Astrocyte (in vitro differentiated cells and primary cell): ENCODE data around the gene MACC1.

Source experiments
- CTCF ChIP-seq: IDR thresholded peaks from 2 replicates; pipeline ENCODE4 v1.5.1; 2011; ENCODE audit warnings: low read depth, mild to moderate bottlenecking, inconsistent platforms, low read length, moderate library complexity; ENCODE audit not compliant: insufficient read depth
- EZH2 ChIP-seq: IDR thresholded peaks from 2 replicates; pipeline ENCODE4 v1.6.1; 2012; ENCODE audit warnings: mild to moderate bottlenecking, low read length, inconsistent platforms; ENCODE audit not compliant: insufficient read depth

GRCh38 chr7:20114468-20114867, 102.7 kb downstream of the MACC1 start:
- TF ChIP-seq CTCF (no peak), EZH2 (no peak)
